SK-N-MC (cell line): ENCODE measurements around the gene DSG1.
"Not testable (repeated sequence)": the region's sequence is repeated elsewhere in the genome, so short reads cannot be mapped to it uniquely, and the experiment has no call there.

Source experiments
- DNase-seq: peaks from one replicate; pipeline ENCODE4 v3.0.0-alpha.2; 2011; ENCODE audit warnings: low read depth, low spot score
- H3K27ac ChIP-seq: fragments of 200-600 bp; sonication (generic); 2 replicates; pipeline ENCODE4 v1.5.1; 2016; ENCODE audit warnings: mixed run types
- H3K36me3 ChIP-seq: fragments of 200-600 bp; sonication (generic); 2 replicates; pipeline ENCODE4 v1.6.1; 2017; ENCODE audit warnings: antibody characterized with exemption, low read length, mixed read lengths; ENCODE audit not compliant: insufficient read depth
- H3K4me3 ChIP-seq: fragments of 200-600 bp; sonication (generic); 2 replicates; pipeline ENCODE4 v1.5.1; 2016
- H3K9ac ChIP-seq: fragments of 200-600 bp; sonication (generic); 2 replicates; pipeline ENCODE4 v1.8.0; 2017; ENCODE audit warnings: mixed run types, mixed read lengths; ENCODE audit not compliant: insufficient read length
- H3K9me3 ChIP-seq: fragments of 200-600 bp; sonication (generic); 2 replicates; pipeline ENCODE4 v1.6.1; 2017; ENCODE audit warnings: low read depth, mild to moderate bottlenecking, antibody characterized with exemption, low read length, moderate library complexity, mixed read lengths
- EZH2 ChIP-seq: fragments of 200-600 bp; sonication (generic); IDR thresholded peaks from one replicate; pipeline ENCODE4 v1.6.1; 2017; ENCODE audit warnings: antibody characterized with exemption
- FOXP2 ChIP-seq: optimal IDR thresholded peaks from 2 replicates; pipeline ENCODE3; 2011; ENCODE audit warnings: mild to moderate bottlenecking, moderate library complexity; ENCODE audit not compliant: insufficient read depth; ENCODE audit errors: extremely low read length, control extremely low read depth
- POLR2AphosphoS5 ChIP-seq: IDR thresholded peaks from 2 replicates; pipeline ENCODE4 v1.6.1; 2012; ENCODE audit warnings: mild to moderate bottlenecking, low read depth, low read length, borderline replicate concordance

The DSG1 gene

GRCh38 chr18:31309115-31309514 lies 8.8 kb upstream of the DSG1 start:
- H3K36me3 ChIP-seq, result no peaks in the 10 kb centered on the region
- H3K27ac ChIP-seq, result no peak overlapping the region
- no peaks in the 10 kb centered on the region for H3K9me3 ChIP-seq
- H3K9ac ChIP-seq, result no peak overlapping the region
- TF ChIP-seq EZH2 (no peak), POLR2AphosphoS5 (no peak), FOXP2 (no peak)
- no peak for DNase-seq
- no peak overlapping the region for H3K4me3 ChIP-seq

- Histone ChIP-seq H3K9me3 (no peaks in the 10 kb centered on the region), H3K36me3 (no peaks in the 10 kb centered on the region), H3K4me3 (no peak overlapping the region), H3K9ac (no peak overlapping the region), H3K27ac (no peak overlapping the region)
- no peak for DNase-seq
- no peak for TF ChIP-seq FOXP2
Measured at GRCh38 chr18:31316974-31317373, 986 bp upstream of the DSG1 start.

DNA sequence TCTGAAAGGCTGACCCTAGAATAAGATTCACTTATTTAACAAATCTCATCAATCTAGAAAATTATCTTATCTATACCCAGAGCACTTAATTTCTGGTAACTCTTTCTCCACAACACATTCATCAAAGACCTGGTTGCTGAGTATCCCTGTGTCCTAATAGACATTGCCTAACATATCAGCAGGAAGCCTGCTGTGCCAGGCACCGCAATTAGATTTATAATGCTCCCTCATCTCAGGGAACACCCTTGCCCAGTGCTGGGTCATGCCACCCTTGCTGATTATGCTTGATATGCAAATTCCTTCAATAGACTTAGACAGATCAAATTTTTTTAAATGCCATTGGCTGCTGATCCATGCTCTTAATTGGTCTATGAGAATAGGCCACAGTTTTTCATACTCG lies 3.8 kb downstream of the DSG1 start:
- no peak overlapping the region for H3K9ac ChIP-seq

GRCh38 chr18:31325051-31325450 lies 7.1 kb downstream of the DSG1 start:
- no peak for DNase-seq
- TF ChIP-seq EZH2, result no peak
- TF ChIP-seq POLR2AphosphoS5, result no peak
- TF ChIP-seq FOXP2, result no peak

More for the DNA sequence above, 3.8 kb downstream of the DSG1 start:
- no peaks in the 10 kb centered on the region for H3K9me3 ChIP-seq
- H3K27ac ChIP-seq, result no peak overlapping the region
- TF ChIP-seq POLR2AphosphoS5 (no peak), FOXP2 (no peak)
- H3K4me3 ChIP-seq, result no peak overlapping the region
- DNase-seq, result no peak
- H3K36me3 ChIP-seq, result no peaks in the 10 kb centered on the region

DNA sequence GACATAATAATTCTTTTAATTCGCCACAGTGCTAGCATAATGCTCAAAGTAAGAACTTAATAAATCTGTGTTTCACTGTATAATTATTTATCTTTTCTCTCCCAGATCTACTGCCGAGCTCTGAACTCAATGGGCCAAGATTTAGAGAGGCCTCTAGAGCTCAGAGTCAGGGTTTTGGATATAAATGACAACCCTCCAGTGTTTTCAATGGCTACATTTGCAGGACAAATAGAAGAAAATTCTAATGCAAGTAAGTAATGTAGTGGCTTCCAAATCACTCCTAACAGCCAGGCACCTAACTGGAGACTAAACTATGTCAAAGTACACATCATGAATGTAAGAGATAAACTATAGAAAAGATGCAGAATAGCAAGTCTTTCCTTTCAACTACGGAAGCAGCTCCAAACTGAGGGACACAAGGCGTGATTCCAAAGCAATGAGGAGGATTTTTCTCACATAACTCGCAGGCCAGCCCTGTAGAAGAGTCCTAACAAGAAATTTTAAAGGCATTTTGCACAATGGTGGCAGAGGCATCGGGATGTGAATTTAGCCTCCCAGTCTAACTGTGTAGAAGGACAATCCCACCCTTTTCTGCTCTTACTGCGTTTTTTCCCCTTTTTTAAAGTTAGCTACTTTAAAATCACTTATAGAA lies 12.0 kb downstream of the DSG1 start:
- Histone ChIP-seq H3K9ac (no peak overlapping the region), H3K4me3 (no peak overlapping the region), H3K27ac (no peak overlapping the region), H3K9me3 (no peaks in the 10 kb centered on the region), H3K36me3 (no peaks in the 10 kb centered on the region)
- TF ChIP-seq POLR2AphosphoS5 (no peak), FOXP2 (no peak), EZH2 (no peak)
- DNase-seq, result no peak

More at GRCh38 chr18:31325051-31325450, 7.1 kb downstream of the DSG1 start:
- no peaks in the 10 kb centered on the region for H3K9me3 ChIP-seq
- no peak overlapping the region for H3K9ac ChIP-seq
- no peak overlapping the region for H3K27ac ChIP-seq
- H3K4me3 ChIP-seq, result no peak overlapping the region
- H3K36me3 ChIP-seq, result no peaks in the 10 kb centered on the region

GRCh38 chr18:31343454-31343853 lies 25.5 kb downstream of the DSG1 start:
- H3K27ac ChIP-seq, result no peak overlapping the region
- no peak overlapping the region for H3K9ac ChIP-seq
- no peaks in the 10 kb centered on the region for H3K36me3 ChIP-seq
- DNase-seq, result no peak
- TF ChIP-seq POLR2AphosphoS5 (no peak), EZH2 (no peak), FOXP2 (no peak)
- no peak overlapping the region for H3K4me3 ChIP-seq
- H3K9me3 ChIP-seq, result no peaks in the 10 kb centered on the region

DNA sequence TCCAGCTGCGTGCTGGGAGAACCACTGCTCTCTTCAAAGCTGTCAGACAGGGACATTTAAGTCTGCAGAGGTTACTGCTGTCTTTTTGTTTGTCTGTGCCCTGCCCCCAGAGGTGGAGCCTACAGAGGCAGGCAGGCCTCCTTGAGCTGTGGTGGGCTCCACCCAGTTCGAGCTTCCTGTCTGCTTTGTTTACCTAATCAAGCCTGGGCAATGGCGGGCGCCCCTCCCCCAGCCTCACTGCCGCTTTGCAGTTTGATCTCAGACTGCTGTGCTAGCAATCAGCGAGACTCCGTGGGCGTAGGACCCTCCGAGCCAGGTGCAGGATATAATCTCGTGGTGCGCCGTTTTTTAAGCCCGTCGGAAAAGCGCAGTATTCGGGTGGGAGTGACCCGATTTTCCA lies 35.4 kb downstream of the DSG1 start:
- not testable (repeated sequence) for H3K36me3 ChIP-seq, DNase-seq, H3K4me3 ChIP-seq, H3K27ac ChIP-seq, H3K9me3 ChIP-seq, H3K9ac ChIP-seq

- Histone ChIP-seq H3K27ac (no peak overlapping the region), H3K4me3 (no peak overlapping the region), H3K36me3 (no peaks in the 10 kb centered on the region), H3K9me3 (no peaks in the 10 kb centered on the region), H3K9ac (no peak overlapping the region)
- TF ChIP-seq EZH2, result no peak
- TF ChIP-seq FOXP2, result no peak
- TF ChIP-seq POLR2AphosphoS5, result no peak
- DNase-seq, result no peak
Measured at GRCh38 chr18:31354990-31355389, 37.0 kb downstream of the DSG1 start.

DNA sequence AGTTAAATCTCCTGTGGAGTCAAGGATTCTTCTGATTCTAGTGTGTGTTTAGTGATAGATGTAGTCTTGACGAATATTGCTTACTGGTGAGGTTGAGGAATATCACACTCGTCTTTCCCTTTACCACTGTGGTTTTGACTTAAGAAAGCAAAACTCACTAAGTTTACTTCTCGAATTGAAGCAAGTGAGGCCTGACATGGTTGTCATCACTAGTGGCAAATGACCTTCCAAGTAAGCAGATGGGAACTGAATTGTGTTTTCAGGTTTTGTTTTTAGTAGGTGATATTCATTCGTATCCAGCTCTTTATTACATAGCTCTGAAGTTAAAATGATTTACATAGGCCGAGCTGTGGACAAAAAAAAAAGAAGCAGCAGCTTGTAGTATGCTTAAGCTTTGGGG lies 38.1 kb downstream of the DSG1 start:
- no peak for TF ChIP-seq FOXP2
- TF ChIP-seq POLR2AphosphoS5, result no peak
- TF ChIP-seq EZH2, result no peak
- no peak overlapping the region for H3K27ac ChIP-seq
- no peaks in the 10 kb centered on the region for H3K36me3 ChIP-seq
- no peak for DNase-seq
- H3K9me3 ChIP-seq, result no peaks in the 10 kb centered on the region
- no peak overlapping the region for H3K9ac ChIP-seq
- no peak overlapping the region for H3K4me3 ChIP-seq

GRCh38 chr18:31364190-31364589 lies 46.2 kb downstream of the DSG1 start:
- DNase-seq, result no peak
- H3K36me3 ChIP-seq, result no peaks in the 10 kb centered on the region
- no peak overlapping the region for H3K4me3 ChIP-seq
- H3K9me3 ChIP-seq, result no peaks in the 10 kb centered on the region
- no peak overlapping the region for H3K27ac ChIP-seq
- H3K9ac ChIP-seq, result no peak overlapping the region
- TF ChIP-seq FOXP2 (no peak), POLR2AphosphoS5 (no peak), EZH2 (no peak)
